NCI-H2107 treated with DMSO at 0.1 percent for 48 hours (cell line): ENCODE results near the gene GPR3.
"Not testable (repeated sequence)": the region's sequence is repeated elsewhere in the genome, so short reads cannot be mapped to it uniquely, and the experiment has no call there.

Experiments
- DNase-seq: peaks from one replicate; lab custom pipeline; 2025; ENCODE audit not compliant: unreplicated experiment; lab: John Stamatoyannopoulos, UW

The GPR3 gene

GRCh38 chr1:27398405-27399149, 6.2 kb downstream of the GPR3 start:
- DNase-seq: no peak

- DNase-seq: no peak
Measured at GRCh38 chr1:27399251-27400025, 7.0 kb downstream of the GPR3 start.

GRCh38 chr1:27400082-27400962, 7.9 kb downstream of the GPR3 start:
- no peak for DNase-seq

GRCh38 chr1:27400963-27401341, 8.5 kb downstream of the GPR3 start:
- no peak for DNase-seq

GRCh38 chr1:27402349-27402754, 9.9 kb downstream of the GPR3 start:
- DNase-seq: no peak

- DNase-seq: no peak
Measured at GRCh38 chr1:27403065-27403726, 10.8 kb downstream of the GPR3 start.

- no peak for DNase-seq
Measured at GRCh38 chr1:27403931-27404330, 11.5 kb downstream of the GPR3 start.

GRCh38 chr1:27405074-27405473, 12.7 kb downstream of the GPR3 start:
- DNase-seq: no peak

GRCh38 chr1:27405598-27406361, 13.4 kb downstream of the GPR3 start:
- DNase-seq: not testable (repeated sequence)

- peak; percentile 94 for DNase-seq
Measured at GRCh38 chr1:27406362-27406680, 13.9 kb downstream of the GPR3 start.

GRCh38 chr1:27406791-27407190, 14.4 kb downstream of the GPR3 start:
- peak; percentile 87 for DNase-seq

GRCh38 chr1:27408151-27408550, 15.7 kb downstream of the GPR3 start:
- DNase-seq: no peak

GRCh38 chr1:27409669-27410068, 17.2 kb downstream of the GPR3 start:
- no peak for DNase-seq

GRCh38 chr1:27410709-27411108, 18.3 kb downstream of the GPR3 start:
- no peak for DNase-seq

GRCh38 chr1:27412502-27412901, 20.1 kb downstream of the GPR3 start:
- no peak for DNase-seq

- DNase-seq: no peak
Measured at GRCh38 chr1:27413004-27413403, 20.6 kb downstream of the GPR3 start.

- DNase-seq: no peak
Measured at GRCh38 chr1:27414091-27414490, 21.7 kb downstream of the GPR3 start.

- DNase-seq: peak; percentile 58
Measured at GRCh38 chr1:27416387-27417111, 24.1 kb downstream of the GPR3 start.

- DNase-seq: no peak
Measured at GRCh38 chr1:27417713-27418112, 25.3 kb downstream of the GPR3 start.
